GM19035 (cell line): ENCODE measurements around the gene GZMB.
"Not testable (repeated sequence)": the region's sequence is repeated elsewhere in the genome, so short reads cannot be mapped to it uniquely, and the experiment has no call there.

Experiments
- ATAC-seq: cut with Tn5 transposase; IDR thresholded peaks from one replicate; pipeline ENCODE4 v1.9.1; 2021; ENCODE audit not compliant: unreplicated experiment

The GZMB gene

GRCh38 chr14:24631749-24632335, 2.1 kb downstream of the GZMB start:
- ATAC-seq, result no peak

GRCh38 chr14:24630872-24631477, 3.0 kb downstream of the GZMB start:
- ATAC-seq, result no peak

DNA sequence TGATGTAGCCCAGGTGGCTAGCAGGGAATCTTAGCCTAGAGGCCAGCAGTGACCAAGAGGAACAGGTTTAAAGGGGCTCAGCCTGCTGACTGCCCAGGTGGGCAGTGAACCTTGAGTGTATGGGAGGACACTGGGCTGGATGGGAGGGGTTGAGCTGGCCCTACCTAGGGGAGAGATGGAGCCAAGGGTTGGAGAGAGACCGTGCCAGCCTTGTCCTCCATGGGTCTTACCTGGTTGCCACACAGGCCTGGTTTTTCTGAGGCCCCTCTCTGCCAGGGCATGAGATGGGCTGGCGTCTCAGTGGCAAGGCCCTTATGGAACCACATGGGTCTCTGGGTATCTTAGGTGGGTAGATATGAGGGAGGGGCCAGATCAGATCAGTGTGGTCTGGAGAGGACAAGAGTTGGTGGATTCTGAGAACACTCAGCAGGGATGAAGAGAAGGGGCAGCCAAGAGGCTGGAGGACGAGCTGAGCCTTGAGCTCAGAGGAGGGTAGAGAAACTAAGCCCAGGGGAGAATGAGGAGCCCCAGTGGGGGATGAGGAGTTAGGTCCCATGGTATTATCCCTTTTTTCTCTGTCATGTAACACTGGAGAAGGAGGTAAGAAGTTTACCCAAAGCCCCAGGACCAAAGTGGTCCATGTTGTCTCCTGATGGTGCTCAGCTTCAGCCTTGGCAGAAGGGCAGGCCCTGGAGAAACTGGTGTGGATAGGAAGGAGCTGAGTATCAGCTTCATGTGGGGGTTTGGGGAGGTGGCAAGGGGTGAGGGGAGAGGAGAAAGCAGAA, 3.7 kb downstream of the GZMB start:
- ATAC-seq, result no peak

GRCh38 chr14:24629521-24629920, 4.5 kb downstream of the GZMB start:
- ATAC-seq, result no peak

- no peak for ATAC-seq
Observed at GRCh38 chr14:24613747-24614146, 20.2 kb downstream of the GZMB start.

- no peak for ATAC-seq
Observed at GRCh38 chr14:24613241-24613640, 20.7 kb downstream of the GZMB start.

- no peak for ATAC-seq
Observed at GRCh38 chr14:24612196-24612595, 21.8 kb downstream of the GZMB start.

DNA sequence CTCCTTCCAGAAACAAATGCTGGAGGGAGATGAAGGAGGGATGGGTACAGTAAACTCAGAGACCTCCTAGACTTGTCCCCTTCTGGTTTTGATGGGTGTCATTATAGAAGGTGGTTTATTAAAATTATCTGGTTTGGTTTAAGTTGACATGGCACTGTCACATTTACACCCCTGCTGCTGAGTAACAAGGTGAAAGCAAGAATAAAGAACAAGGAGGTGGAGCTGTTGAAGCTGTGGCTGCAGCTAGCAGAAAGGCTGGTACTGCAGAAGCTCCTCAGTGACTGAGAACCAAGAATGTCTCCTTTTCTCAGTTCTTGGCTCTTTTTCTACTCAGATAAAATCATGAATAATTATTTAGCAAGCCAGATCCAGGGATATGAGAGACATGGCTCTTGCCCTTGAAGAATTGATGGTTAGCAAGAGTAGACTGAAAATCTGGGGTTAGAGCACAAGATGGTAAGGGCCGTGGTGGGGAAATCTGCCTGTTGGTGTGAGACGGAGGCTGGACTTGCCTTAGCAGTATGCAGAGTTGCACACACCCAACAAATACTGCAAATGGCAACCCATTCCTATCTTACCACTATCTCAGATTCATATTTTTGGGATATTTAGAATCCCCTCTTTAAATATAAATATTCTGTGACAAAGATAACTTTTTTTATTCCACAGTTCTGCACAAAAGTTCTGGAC, 24.2 kb downstream of the GZMB start, which contains the start of gene GZMH:
Gene GZMH, minus strand, starts transcription at position 31 of the 690 bp plus-strand sequence. CDS start 72 bp downstream, outside the sequence.
- no peak for ATAC-seq

GRCh38 chr14:24607635-24608514, 26.1 kb downstream of the GZMB start:
- no peak for ATAC-seq

- ATAC-seq, result no peak
Observed at GRCh38 chr14:24607081-24607480, 26.9 kb downstream of the GZMB start.

GRCh38 chr14:24606297-24606696, 27.7 kb downstream of the GZMB start:
- ATAC-seq, result no peak

DNA sequence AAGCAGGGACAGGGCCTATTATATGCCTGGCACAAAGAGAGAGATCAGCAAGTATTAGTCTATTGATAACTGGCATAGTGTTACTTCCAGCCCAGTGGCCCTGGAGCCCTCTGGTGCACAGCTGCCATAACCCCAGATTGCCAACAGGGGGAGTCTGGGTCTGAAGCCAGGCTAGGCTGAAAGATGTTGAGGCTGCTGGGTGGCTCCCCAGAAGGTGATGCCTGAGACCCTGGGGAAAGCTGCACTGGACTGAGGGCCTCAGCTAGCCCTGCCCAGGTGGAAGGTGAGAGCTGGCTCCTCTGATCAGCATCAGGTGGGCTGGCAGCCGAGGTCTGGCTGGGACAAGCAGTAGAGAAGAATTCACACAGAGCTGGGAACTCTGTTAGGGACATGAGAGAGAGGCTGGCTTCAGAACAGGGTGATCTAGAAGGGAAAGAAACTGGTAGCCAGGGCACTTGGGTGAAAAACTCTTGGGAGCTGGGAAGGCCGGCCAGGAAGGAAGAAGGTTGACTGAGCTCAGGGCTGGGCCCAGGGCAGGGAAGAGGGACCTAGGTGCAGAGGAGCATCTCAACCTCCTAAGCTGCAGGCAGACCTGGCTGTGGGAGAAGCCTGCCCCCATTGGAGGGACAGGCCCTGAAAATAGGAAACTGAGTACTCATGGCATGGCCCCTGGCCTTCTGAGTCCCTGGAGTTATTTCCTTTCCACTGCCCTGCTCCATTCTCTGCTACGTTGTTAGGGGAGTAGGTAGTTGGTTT, 28.4 kb downstream of the GZMB start:
- ATAC-seq, result peak; percentile 83

- no peak for ATAC-seq
Observed at GRCh38 chr14:24597403-24597802, 36.6 kb downstream of the GZMB start.

DNA sequence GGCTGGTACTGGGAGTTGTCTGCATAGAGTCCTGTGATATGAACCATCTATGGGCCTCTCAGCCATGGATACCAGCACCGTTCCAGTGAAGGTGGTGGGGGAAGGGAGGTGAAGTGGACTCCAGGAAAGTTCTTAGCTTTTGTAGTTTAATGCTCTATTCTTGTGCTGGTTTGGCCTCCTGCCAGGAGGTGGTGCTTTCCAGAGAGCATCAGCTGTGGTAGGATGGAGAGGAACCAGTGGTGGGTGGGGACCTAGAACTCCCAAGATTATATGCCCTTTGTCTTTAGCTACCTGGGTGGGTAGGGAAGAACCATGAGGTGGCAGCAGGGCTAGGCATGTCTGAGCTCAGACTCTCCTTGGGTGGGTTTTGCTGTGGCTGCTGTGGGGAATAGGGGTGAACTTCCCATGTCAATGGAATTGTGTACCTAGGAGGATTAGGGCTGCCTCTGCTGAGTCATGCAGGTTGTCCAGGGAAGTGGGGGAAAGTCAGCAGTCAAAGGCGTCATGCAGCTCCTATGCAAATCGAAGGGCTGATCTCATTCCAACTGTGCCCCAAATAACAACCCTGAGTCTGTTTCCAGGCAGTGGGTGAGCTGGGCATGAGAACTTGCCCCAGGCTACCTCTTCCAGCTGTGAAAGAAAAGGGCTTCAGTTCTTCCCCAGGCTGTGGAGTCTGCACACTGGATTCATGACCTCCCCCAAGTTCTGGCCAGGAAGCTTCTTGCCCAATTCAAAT, 38.7 kb downstream of the GZMB start:
- no peak for ATAC-seq

DNA sequence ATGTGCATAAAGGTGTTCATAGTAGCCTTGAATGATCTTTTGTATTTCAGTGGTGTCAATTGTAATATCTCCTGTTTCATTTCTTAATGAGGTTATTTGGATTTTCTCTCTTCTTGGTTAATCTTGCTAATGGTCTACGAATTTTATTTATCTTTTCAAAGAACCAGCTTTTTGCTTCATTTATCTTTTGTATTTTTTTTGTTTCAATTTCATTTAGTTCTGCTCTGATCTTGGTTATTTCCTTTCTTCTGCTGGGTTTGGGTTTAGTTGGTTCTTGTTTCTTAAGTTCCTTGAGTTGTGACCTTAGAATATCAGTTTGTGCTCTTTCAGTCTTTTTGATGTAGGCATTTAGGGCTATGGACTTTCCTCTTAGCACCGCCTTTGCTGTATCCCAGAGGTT, 43.0 kb downstream of the GZMB start:
- not testable (repeated sequence) for ATAC-seq

DNA sequence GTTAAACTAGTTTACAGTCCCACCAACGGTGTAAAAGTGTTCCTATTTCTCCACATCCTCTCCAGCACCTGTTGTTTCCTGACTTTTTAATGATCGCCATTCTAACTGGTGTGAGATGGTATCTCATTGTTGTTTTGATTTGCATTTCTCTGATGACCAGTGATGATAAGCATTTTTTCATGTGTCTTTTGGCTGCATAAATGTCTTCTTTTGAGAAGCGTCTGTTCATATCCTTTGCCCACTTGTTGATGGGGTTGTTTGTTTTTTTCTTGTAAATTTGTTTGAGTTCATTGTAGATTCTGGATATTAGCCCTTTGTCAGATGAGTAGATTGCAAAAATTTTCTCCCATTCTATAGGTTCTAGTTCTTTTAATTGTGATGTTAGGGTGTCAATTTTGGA, 49.6 kb downstream of the GZMB start:
- ATAC-seq, result not testable (repeated sequence)
